ENCODE results near the gene BBS12. TPM values are rescaled to one million over a fixed set of nuclear protein-coding genes. Genes with fewer than 3 reads are reported as not detected.
A peak's percentile ranks its signal among the peaks of the same experiment; 100 is the strongest.

Gene BBS12
- total RNA-seq, 2 experiments from 2014 or later, result 2.8 to 3.9 TPM

DNA sequence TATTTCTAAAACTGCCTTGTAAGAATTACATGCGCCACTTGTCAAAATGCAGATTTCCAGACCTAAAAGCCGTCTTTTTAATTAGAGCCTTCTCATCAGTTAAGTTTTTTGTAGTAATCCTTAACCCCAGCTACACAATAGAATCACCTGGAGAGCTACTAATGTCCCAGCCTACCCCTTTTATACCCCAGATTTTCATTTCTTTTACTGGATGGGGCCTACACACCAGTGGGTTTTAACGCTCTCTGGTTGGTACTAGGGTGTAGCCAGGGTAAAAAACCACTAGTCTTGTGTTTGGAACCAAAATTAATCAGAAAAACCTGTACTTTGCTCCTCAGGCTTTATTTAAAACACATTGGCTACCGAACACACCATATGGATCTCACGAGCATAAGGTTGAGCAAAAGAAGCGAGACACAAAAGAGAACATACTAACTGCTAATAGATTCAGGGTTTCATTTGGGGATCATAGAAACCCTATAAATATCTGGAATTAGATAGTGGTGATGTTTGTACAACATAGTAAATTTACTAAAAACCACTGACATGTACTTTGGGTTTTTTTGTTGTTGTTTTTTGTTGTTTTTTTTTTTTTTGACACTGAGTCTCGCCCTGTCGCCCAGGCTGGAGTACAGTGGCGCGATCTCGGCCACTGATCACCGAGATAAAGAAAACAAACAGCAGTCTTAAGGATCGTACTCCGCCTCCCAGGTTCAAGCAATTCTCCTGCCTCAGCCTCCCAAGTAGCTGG lies 30.6 kb downstream of the BBS12 start:
- ChIA-PET CTCF (interaction anchor here (0.7 to 1.7 kb wide), 3 partner anchors 18 to 157 kb away, joined by 3 to 5 read pairs (median 4); no protein-coding TSS in a partner anchor), POLR2A (no interaction called here)
- intact Hi-C loops (cut with DNase I, micrococcal nuclease), result no loop called here
- Mint-ChIP-seq H3K27me3 (peaks cover 2% of the 10 kb centered on the region), H3K9me3 (ENCODE audit: low read depth) (no peaks in the 10 kb centered on the region), H3K27ac (no peak overlapping the region), H3K36me3 (ENCODE audit: low read depth) (no peaks in the 10 kb centered on the region), H3K4me3 (no peak overlapping the region), H3K4me1 (peaks cover 29% of the 10 kb centered on the region)
- no peak for DNase-seq
- ATAC-seq, result no peak

GRCh38 chr4:122764071-122764820 lies 31.7 kb downstream of the BBS12 start:
- Mint-ChIP-seq H3K4me1 (peaks cover 27% of the 10 kb centered on the region), H3K4me3 (no peak overlapping the region), H3K36me3 (ENCODE audit: low read depth) (no peaks in the 10 kb centered on the region), H3K9me3 (ENCODE audit: low read depth) (no peaks in the 10 kb centered on the region), H3K27ac (peak overlapping the region; percentile 40), H3K27me3 (peaks cover 2% of the 10 kb centered on the region)
- DNase-seq (no peak), ATAC-seq (no peak)
- CTCF ChIA-PET, result interaction anchor here (1.0 to 3.2 kb wide), 5 partner anchors 9 to 150 kb away, joined by 3 to 12 read pairs (median 4); no protein-coding TSS in a partner anchor
- intact Hi-C loops (cut with DNase I, micrococcal nuclease), result loop anchor here (1.0 to 2.0 kb wide), 2 partner anchors 50 to 51 kb away; no protein-coding TSS in a partner anchor
- POLR2A ChIA-PET, result no interaction called here

DNA sequence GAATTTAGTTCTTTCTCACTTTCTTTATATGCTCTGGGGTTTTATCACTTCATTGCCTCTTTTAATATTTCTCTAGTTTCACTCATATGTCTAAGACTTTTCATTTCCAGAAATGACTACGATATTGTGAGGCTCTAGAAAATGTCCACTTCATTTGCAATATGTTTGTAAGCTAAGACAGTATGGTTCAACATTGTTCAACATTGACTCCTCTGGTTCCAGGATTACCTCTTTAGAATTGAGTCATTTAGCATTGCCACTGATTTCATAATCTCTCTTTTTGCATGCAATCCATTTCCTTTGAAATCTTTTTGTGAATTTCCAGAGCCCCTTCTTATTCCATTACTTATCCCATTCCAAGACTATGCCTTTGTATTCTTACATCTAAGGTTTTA lies 32.3 kb downstream of the BBS12 start:
- intact Hi-C loops (cut with DNase I, micrococcal nuclease), result loop anchor here (1.0 to 5.0 kb wide), 3 partner anchors 49 to 62 kb away; partner anchors contain the start of gene FGF2 (in 1 of the 2)
- ChIA-PET POLR2A (no interaction called here), CTCF (interaction anchor here (1.0 to 3.2 kb wide), 7 partner anchors 9 to 162 kb away, joined by 3 to 12 read pairs (median 4); no protein-coding TSS in a partner anchor)
- Mint-ChIP-seq H3K27ac (no peak overlapping the region), H3K9me3 (ENCODE audit: low read depth) (no peaks in the 10 kb centered on the region), H3K4me3 (no peak overlapping the region), H3K36me3 (ENCODE audit: low read depth) (no peaks in the 10 kb centered on the region), H3K27me3 (peaks cover 2% of the 10 kb centered on the region), H3K4me1 (peaks cover 27% of the 10 kb centered on the region)
- ATAC-seq (peak; percentile 93), DNase-seq (no peak)

DNA sequence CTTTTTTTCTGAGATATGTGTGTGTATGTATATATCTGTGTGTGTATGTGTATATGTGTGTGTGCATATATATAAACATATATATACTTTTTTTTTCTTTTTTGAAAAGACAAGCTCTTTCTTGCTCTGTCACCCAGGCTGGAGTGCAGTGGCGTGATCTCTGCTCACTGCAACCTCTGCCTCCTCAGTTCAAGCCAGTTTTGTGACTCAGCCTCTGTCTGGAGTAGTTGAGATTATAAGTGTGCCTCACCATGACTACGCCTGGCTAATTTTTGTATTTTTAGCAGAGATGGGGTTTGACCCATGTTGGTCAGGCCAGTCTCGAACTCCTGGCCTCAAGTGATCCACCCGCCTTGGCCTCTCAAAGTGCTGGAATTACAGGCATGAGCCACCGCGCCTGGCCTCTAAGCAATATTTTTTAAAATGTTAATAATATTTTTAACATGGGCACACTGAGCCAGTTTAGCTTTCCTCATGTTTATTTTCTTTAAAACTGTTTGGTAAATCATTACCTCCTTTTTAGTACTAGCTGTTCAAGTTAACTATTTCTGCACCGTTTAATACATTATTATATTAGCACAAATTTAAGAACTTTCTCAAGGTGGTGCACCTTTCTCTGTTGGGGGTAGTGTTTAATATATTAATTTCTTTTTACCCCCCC lies 33.3 kb downstream of the BBS12 start:
- Mint-ChIP-seq H3K27me3 (peaks cover 2% of the 10 kb centered on the region), H3K36me3 (ENCODE audit: low read depth) (no peaks in the 10 kb centered on the region), H3K4me3 (no peak overlapping the region), H3K27ac (no peak overlapping the region), H3K4me1 (peaks cover 27% of the 10 kb centered on the region), H3K9me3 (ENCODE audit: low read depth) (no peaks in the 10 kb centered on the region)
- CTCF ChIA-PET, result interaction anchor here (0.9 to 3.2 kb wide), 6 partner anchors 8 to 169 kb away, joined by 3 to 12 read pairs (median 3); no protein-coding TSS in a partner anchor
- intact Hi-C loops (cut with DNase I, micrococcal nuclease), result loop anchor here (2.0 to 5.0 kb wide), 2 partner anchors 49 to 61 kb away; partner anchors contain the start of gene FGF2 (in 1 of the 2)
- ATAC-seq (no peak), DNase-seq (peak; percentile 11)
- POLR2A ChIA-PET, result no interaction called here

DNA sequence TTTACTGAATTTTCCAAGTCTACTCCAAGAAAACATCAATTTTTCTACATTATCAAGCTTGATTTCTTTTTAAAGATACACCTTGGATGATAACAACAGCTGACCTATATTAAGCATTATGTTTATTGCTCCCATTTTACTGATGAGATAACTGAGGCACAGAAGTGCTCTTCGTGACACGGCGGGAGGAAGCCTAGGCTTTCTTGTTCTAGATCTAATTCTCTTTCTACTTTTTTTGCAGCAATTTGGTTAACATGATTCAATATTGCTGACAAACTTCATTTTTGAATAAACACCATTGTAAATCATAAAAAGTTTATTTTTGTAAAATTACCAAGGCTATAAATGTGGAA lies 33.8 kb downstream of the BBS12 start:
- H3K27me3 Mint-ChIP-seq, result peaks cover 2% of the 10 kb centered on the region
- peaks cover 27% of the 10 kb centered on the region for H3K4me1 Mint-ChIP-seq
- ATAC-seq (no peak), DNase-seq (no peak)
- H3K4me3 Mint-ChIP-seq, result no peak overlapping the region
- intact Hi-C loops (cut with DNase I, micrococcal nuclease), result loop anchor here in 1 of 2 experiments (5.0 kb wide), 1 partner anchor 61 kb away; the partner anchor contains the start of gene FGF2
- no peaks in the 10 kb centered on the region for H3K36me3 Mint-ChIP-seq (ENCODE audit: low read depth)
- H3K27ac Mint-ChIP-seq, result no peak overlapping the region
- CTCF ChIA-PET, result interaction anchor here (0.9 to 3.2 kb wide), 4 partner anchors 8 to 170 kb away, joined by 3 to 12 read pairs (median 4); no protein-coding TSS in a partner anchor
- no peaks in the 10 kb centered on the region for H3K9me3 Mint-ChIP-seq (ENCODE audit: low read depth)
- POLR2A ChIA-PET, result no interaction called here

- Mint-ChIP-seq H3K9me3 (ENCODE audit: low read depth) (no peaks in the 10 kb centered on the region), H3K27me3 (peaks cover 2% of the 10 kb centered on the region), H3K4me3 (no peak overlapping the region), H3K27ac (no peak overlapping the region), H3K36me3 (ENCODE audit: low read depth) (no peaks in the 10 kb centered on the region), H3K4me1 (peaks cover 27% of the 10 kb centered on the region)
- intact Hi-C loops (cut with DNase I, micrococcal nuclease), result loop anchor here in 1 of 2 experiments (5.0 kb wide), 1 partner anchor 60 kb away; the partner anchor contains the start of gene FGF2
- ChIA-PET POLR2A (no interaction called here), CTCF (interaction anchor here (0.6 to 1.7 kb wide), 3 partner anchors 9 to 170 kb away, joined by 3 to 4 read pairs (median 3); no protein-coding TSS in a partner anchor)
- DNase-seq (no peak), ATAC-seq (no peak)
Measured at GRCh38 chr4:122766950-122767349, 34.4 kb downstream of the BBS12 start.

- no peak overlapping the region for H3K27ac Mint-ChIP-seq
- CTCF ChIA-PET, result interaction anchor here (0.9 kb wide), 1 partner anchor 14 kb away, joined by 6 read pairs; no protein-coding TSS in a partner anchor
- ATAC-seq, result no peak
- no peaks in the 10 kb centered on the region for H3K36me3 Mint-ChIP-seq (ENCODE audit: low read depth)
- H3K9me3 Mint-ChIP-seq (ENCODE audit: low read depth), result no peaks in the 10 kb centered on the region
- no peak overlapping the region for H3K4me3 Mint-ChIP-seq
- intact Hi-C loops (cut with DNase I, micrococcal nuclease), result no loop called here
- H3K27me3 Mint-ChIP-seq, result no peaks in the 10 kb centered on the region
- POLR2A ChIA-PET, result no interaction called here
- no peak for DNase-seq
- no peaks in the 10 kb centered on the region for H3K4me1 Mint-ChIP-seq
Measured at GRCh38 chr4:122771724-122772123, 39.2 kb downstream of the BBS12 start.

- Mint-ChIP-seq H3K9me3 (ENCODE audit: low read depth) (no peaks in the 10 kb centered on the region), H3K4me1 (no peaks in the 10 kb centered on the region), H3K27ac (no peak overlapping the region), H3K4me3 (no peak overlapping the region), H3K36me3 (ENCODE audit: low read depth) (no peaks in the 10 kb centered on the region), H3K27me3 (no peaks in the 10 kb centered on the region)
- ChIA-PET POLR2A (no interaction called here), CTCF (no interaction called here)
- DNase-seq, result no peak
- no peak for ATAC-seq
- intact Hi-C loops (cut with DNase I, micrococcal nuclease), result no loop called here
Measured at GRCh38 chr4:122772311-122772710, 39.8 kb downstream of the BBS12 start.

GRCh38 chr4:122772986-122773385 lies 40.5 kb downstream of the BBS12 start:
- Mint-ChIP-seq H3K27me3 (no peaks in the 10 kb centered on the region), H3K9me3 (ENCODE audit: low read depth) (no peaks in the 10 kb centered on the region), H3K27ac (no peak overlapping the region), H3K4me1 (no peaks in the 10 kb centered on the region), H3K36me3 (ENCODE audit: low read depth) (no peaks in the 10 kb centered on the region), H3K4me3 (no peak overlapping the region)
- ChIA-PET POLR2A (no interaction called here), CTCF (interaction anchor here (1.1 to 1.3 kb wide), 4 partner anchors 11 to 142 kb away, joined by 3 to 5 read pairs (median 3); no protein-coding TSS in a partner anchor)
- ATAC-seq (no peak), DNase-seq (no peak)
- intact Hi-C loops (cut with DNase I, micrococcal nuclease), result no loop called here

- ChIA-PET POLR2A (no interaction called here), CTCF (no interaction called here)
Measured at GRCh38 chr4:122775039-122775438, 42.5 kb downstream of the BBS12 start.

More at GRCh38 chr4:122775039-122775438, 42.5 kb downstream of the BBS12 start:
- Mint-ChIP-seq H3K9me3 (ENCODE audit: low read depth) (no peaks in the 10 kb centered on the region), H3K27me3 (no peaks in the 10 kb centered on the region), H3K27ac (no peak overlapping the region), H3K4me1 (no peaks in the 10 kb centered on the region), H3K4me3 (no peak overlapping the region), H3K36me3 (ENCODE audit: low read depth) (no peaks in the 10 kb centered on the region)
- intact Hi-C loops (cut with DNase I, micrococcal nuclease), result no loop called here
- ATAC-seq, result no peak
- DNase-seq, result no peak

All from activated CD4-positive, alpha-beta T cell treated with anti-CD3 and anti-CD28 coated beads for 36 hours (primary cell).